GM19468 (cell line): Measurements from ENCODE around the gene NDRG2.

Source experiments
- ATAC-seq: cut with Tn5 transposase; IDR thresholded peaks from one replicate; pipeline ENCODE4 v1.9.1; 2021; ENCODE audit warnings: mild to moderate bottlenecking, moderate library complexity, moderate number of reproducible peaks; ENCODE audit not compliant: unreplicated experiment; ENCODE audit errors: extremely low read depth

Gene NDRG2

DNA sequence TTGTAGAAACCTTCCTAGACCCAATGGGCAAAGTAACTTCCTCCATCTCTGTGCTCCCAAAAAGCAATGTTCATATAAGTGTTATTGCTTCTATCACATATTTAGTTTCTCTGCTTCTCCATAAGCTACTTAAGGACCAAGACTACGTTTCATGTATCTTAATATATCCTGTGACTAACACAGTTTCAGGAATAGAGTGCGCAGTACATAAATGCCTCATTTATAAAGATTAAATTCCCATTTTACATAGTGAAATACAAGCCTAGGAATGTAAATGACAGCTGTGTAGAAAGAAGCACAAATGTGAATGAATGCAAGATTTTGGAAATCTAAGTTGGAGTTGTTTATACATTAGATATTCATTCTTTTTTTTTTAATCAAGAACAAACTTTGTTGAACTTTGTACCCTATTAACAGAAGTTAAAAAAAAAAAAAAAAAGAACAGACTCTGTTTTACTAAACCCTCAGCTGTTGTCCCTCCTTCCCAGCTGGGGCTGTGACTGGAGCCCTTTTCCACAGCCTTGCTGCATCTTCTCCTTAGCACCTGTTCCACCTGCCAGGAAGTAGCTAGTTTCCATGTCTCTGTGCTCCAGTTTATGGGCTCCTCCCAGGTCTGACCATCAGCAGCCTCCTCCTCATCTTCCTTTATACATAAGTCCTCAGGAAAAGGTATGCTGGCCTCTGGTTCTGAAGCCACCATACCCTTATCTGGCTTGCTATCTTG, 42.1 kb downstream of the NDRG2 start:
- ATAC-seq: no peak

DNA sequence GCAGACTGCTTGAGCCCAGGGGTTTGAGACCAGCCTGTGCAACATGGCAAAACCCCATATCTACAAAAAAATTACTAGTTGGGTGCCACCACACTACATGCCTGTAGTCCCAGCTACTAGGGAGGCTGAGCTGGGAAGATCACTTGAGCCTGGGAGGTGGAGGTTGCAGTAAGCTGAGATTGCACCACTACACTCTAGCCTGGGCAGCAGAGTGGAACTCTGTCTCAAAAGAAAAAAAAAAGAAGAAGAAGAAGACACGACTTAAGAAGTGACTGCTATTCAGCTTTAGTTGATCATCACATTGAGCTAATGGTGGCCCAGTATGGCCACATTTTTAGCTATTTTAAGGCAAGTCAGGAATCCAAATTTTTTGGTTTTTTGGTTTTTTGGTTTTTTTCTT, 44.0 kb downstream of the NDRG2 start:
- ATAC-seq: no peak

DNA sequence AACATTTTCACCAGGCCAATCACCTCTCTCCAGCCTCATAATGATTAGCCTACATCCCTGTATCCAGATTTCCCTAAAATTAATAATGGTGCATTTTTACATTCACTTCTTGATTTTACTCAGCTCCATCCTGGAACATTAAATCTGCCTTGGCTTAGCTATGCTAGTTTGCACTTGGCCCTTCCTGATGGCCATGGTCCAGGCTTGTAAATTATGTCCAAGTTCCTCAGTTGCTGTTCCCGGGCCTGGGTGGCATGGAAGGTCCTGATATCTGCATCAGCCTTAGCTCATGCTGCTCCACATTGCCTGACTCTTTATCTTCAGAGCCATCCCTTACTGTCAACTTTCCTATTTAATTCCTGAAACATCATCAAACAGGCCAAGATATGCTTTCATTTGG, 46.2 kb downstream of the NDRG2 start:
- no peak for ATAC-seq

DNA sequence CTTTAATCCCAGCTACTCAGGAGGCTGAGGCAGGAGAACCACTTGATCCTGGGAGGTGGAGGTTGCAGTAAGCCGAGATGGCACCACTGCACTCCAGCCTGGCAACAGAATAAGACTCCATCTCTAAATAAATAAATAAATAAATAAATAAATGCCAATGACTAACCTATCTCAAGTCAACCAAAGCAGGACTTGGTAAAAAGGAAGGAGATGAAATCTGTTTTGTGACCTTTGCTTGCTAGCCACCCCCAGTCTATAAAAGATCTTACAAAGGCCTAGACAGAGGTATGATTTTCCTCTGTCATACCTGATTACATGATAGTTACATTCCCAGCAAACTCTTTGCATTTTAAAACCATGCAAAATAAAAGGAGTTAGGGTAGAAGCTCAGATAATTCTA, 48.6 kb downstream of the NDRG2 start:
- ATAC-seq: no peak

DNA sequence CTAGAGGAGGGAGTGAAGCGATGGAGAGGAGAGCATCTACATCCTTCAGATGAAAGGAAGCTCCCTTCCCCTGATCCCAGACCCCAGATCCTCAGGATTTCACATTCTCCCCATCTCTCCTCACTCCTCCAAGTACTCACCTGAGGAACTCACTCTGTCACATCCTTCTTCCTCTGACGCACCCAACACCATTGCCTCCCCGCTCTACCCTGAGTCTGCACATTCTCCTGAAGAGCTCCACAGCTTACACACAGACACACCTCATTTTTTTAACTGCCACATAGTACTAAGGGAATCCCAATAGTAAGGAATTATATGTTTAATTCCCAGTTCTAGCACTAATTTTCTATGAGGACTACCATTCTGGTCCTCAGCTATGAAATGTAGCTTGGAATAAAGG, 51.4 kb downstream of the NDRG2 start:
- ATAC-seq: no peak

DNA sequence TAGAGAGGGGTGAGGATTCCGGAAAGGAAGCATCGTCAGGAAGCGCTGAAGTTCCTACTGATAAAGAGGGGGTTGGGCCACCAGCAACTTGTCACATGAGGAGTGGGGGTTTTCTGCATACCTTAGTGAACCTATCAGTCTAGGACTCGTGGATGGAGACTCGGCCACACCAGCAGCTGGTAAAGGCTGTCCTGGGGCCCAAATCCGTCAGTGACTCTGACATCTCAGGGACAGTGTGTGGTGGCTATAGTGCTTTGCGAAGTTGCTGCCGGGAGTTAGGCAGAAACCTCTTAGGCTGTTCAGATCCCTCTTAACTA, 53.2 kb downstream of the NDRG2 start:
- ATAC-seq: no peak

DNA sequence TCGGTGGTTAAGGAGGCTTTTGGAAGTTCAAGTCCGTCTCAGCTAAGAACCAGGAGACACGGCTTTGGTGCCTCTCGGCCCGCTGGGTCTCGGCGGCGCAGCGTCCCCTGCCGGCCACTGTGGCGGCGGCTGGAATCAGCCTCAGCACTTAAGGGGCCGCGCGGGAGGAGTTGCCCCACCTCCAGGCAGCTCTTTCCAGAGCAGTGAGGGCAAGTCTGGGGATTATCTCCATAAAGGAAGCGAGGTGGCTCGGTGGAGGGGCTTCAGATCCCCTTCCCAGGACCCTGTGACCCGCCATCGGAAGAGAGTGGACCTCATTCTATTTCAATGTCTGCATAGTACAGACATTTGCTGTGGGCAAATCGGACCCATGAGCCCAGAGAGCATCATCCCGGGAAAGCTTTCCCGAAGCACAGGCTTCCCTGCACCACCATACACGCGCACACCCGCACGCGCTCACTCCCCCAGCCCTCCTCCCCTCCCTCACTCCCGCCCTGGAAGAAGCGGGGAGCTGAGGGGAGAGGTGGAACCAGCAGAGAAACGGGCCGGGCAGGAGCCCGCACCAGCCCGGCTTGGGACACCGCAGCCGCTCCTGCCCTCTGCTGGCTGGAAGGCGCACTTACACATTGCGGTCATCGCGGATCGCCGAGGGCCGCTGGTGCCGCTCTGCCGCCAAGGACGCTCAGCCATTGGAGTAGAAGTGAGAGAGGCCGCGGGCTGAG, 53.7 kb downstream of the NDRG2 start:
- peak; percentile 57 for ATAC-seq

DNA sequence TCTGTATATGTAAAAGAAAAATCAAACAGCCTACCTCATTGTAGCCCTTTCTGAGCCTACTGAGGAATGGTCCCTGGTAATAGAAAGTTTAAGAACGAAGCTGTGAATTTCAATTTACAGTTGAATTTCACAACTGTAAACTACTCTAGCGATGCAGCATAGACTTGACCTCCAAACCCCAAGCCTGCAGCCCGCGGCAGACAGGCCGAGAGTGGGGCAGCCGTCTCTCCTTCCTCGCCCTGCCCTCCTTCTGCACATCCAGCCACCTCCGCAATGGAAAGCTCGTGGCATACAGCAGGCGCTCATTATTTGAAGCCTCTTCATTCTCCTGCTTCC, 54.2 kb downstream of the NDRG2 start:
- ATAC-seq: no peak

DNA sequence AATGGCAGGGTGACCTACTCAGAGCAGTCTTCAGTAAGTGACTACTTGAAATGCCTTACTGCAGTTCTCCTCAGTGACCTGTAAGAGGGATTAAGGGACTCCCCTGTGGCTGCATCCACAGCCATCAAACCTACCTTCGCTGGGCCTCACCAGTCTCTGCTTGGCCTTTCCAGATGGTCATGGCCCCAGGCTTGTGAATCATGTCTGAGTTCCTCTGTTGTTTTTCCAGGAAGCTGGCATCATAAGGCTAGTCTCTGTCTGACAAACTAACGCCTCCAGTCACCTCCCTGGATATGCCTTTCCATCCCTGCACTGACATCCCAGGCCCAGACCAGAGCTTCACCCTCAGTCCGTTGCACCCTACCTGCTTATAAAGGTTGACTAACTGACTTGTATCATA, 55.5 kb downstream of the NDRG2 start:
- ATAC-seq: no peak
